NB4 (cell line): ENCODE results near the gene PLA2G4E.

Experiments
- CTCF ChIP-seq: IDR thresholded peaks from one replicate; pipeline ENCODE4 v1.5.1; 2012; ENCODE audit warnings: low read depth, low read length
- MAX ChIP-seq: IDR thresholded peaks from 2 replicates; pipeline ENCODE4 v1.6.1; 2011; ENCODE audit warnings: low read depth, low read length
- MYC ChIP-seq: IDR thresholded peaks from 2 replicates; pipeline ENCODE4 v1.6.1; 2011; ENCODE audit warnings: low read depth, low read length
- POLR2A ChIP-seq: IDR thresholded peaks from 2 replicates; pipeline ENCODE4 v1.6.1; 2011; ENCODE audit warnings: mild to moderate bottlenecking; ENCODE audit not compliant: insufficient read length; ENCODE audit errors: extremely low read depth

GRCh38 chr15:41950489-41950888 is 70.4 kb downstream of the PLA2G4E start:
- no peak for TF ChIP-seq CTCF
- no peak for TF ChIP-seq POLR2A
- no peak for TF ChIP-seq MYC
- TF ChIP-seq MAX = no peak
